ENCODE measurements around the gene PRKCI.

DNA sequence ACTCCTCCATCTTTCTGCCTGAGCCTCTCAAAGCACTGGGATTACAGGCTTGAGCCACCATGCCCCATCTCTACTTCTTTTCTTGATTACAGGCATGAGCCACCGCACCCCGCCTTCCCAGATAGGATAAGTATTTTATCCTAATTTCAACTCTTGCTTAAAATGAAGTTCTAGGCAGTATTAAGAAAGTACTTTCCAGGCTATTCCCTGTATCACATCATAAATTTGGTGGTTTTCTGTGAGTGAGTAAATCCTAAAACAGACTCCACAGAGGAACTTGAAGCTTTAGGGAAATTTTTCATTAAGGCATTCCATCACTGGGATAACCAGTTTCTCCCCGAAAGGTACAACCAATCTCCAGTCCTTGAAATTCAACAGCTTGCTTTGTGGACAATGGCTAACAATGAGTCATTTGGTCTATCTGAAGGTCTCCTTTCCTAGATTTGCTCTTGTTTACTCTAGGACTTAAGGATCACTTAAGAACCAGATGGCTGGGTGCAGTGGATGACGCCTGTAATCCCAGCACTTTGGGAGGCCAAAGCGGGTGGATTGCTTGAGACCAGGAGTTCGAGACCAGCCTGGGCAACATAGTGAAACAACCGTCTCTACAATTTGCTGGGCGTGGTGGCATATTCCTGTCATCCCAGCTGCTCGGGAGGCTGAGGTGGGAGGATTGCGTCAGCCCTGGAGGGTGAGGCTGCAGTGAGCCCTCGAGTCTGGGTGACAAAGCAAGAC, 85.6 kb downstream of the PRKCI start:
- TF ChIP-seq, protein P1, sequence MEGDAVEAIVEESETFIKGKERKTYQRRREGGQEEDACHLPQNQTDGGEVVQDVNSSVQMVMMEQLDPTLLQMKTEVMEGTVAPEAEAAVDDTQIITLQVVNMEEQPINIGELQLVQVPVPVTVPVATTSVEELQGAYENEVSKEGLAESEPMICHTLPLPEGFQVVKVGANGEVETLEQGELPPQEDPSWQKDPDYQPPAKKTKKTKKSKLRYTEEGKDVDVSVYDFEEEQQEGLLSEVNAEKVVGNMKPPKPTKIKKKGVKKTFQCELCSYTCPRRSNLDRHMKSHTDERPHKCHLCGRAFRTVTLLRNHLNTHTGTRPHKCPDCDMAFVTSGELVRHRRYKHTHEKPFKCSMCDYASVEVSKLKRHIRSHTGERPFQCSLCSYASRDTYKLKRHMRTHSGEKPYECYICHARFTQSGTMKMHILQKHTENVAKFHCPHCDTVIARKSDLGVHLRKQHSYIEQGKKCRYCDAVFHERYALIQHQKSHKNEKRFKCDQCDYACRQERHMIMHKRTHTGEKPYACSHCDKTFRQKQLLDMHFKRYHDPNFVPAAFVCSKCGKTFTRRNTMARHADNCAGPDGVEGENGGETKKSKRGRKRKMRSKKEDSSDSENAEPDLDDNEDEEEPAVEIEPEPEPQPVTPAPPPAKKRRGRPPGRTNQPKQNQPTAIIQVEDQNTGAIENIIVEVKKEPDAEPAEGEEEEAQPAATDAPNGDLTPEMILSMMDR (IDR thresholded peaks at IDR 0.05; ENCODE audit: low read depth, low read length): no peak
- TF ChIP-seq POLR2A (IDR thresholded peaks at IDR 0.05; ENCODE audit: extremely low read depth, insufficient read length): no peak

Measured in NB4 (cell line).